Measurements from ENCODE around the gene COL6A3. TPM values are rescaled to one million over a fixed set of nuclear protein-coding genes. Genes with fewer than 3 reads are reported as not detected.

COL6A3 gene
- total RNA-seq, 6 experiments from 2014 or later, result 4.5 to 21.1 (median 8.8) TPM

DNA sequence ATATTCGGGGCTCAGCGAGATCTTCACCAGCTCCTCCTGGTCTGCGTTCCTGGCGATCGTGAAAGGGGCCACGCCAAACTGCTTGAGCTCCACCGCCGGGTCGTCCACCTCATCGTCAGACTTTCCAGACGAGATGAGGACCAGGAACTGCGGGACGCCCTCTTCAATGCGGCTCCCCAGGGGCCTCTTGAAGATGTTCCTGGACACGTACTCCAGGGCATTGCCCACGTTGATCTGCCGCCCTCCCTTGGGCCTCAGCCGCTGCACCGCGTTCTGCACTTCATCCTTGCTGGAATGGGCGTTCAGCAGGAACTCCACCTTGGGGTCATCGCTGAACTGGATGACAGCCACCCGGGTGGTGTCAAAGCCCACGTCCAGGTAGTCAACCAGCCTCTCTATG lies 42.1 kb downstream of the COL6A3 start:
- no peak for DNase-seq

DNA sequence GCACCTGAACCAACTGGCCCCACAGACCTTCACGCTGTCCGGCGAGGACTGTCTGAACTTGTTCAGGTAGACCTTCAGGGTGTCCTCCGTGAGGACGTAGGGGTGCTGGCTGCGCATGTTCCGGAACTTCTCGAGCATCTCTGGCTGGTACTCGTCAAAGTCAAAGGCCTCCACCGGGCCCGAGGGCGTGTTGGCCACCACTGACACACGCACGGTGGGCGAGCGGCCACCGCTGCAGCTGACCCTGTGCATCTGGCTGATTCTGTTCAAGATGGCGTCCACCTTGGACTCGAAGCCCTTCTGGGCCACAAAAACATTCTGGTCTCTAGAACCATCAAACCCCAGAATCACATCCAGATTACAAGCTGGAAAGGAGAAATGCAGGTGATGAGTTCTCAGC lies 48.3 kb downstream of the COL6A3 start:
- intact Hi-C loops (cut with DNase I), result no loop called here
- 69% methylated on average over 3 of the region's 19 CpGs for WGBS (ENCODE audit: insufficient coverage, low coverage, low lambda C conversion rate, missing lambda C conversion rate)
- H3K9me3 ChIP-seq, result no peaks in the 10 kb centered on the region
- DNase-seq (no peak), ATAC-seq (no peak)
- no peak overlapping the region for H3K4me3 ChIP-seq
- no peaks in the 10 kb centered on the region for H3K27me3 ChIP-seq
- H3K36me3 ChIP-seq, result no peaks in the 10 kb centered on the region
- no peaks in the 10 kb centered on the region for H3K4me1 ChIP-seq
- TF ChIP-seq POLR2A (IDR thresholded peaks at IDR 0.05), result no peak
- TF ChIP-seq, protein P1, sequence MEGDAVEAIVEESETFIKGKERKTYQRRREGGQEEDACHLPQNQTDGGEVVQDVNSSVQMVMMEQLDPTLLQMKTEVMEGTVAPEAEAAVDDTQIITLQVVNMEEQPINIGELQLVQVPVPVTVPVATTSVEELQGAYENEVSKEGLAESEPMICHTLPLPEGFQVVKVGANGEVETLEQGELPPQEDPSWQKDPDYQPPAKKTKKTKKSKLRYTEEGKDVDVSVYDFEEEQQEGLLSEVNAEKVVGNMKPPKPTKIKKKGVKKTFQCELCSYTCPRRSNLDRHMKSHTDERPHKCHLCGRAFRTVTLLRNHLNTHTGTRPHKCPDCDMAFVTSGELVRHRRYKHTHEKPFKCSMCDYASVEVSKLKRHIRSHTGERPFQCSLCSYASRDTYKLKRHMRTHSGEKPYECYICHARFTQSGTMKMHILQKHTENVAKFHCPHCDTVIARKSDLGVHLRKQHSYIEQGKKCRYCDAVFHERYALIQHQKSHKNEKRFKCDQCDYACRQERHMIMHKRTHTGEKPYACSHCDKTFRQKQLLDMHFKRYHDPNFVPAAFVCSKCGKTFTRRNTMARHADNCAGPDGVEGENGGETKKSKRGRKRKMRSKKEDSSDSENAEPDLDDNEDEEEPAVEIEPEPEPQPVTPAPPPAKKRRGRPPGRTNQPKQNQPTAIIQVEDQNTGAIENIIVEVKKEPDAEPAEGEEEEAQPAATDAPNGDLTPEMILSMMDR (IDR thresholded peaks at IDR 0.05), result no peak
- H3K27ac ChIP-seq, result no peak overlapping the region

More for the DNA sequence above, 42.1 kb downstream of the COL6A3 start:
- Histone ChIP-seq H3K36me3 (no peaks in the 10 kb centered on the region), H3K27me3 (no peaks in the 10 kb centered on the region), H3K27ac (no peak overlapping the region), H3K9me3 (no peaks in the 10 kb centered on the region), H3K4me3 (no peak overlapping the region), H3K4me1 (no peaks in the 10 kb centered on the region)
- no peak for ATAC-seq
- TF ChIP-seq, protein P1 (IDR thresholded peaks at IDR 0.05), result no peak
- TF ChIP-seq POLR2A (IDR thresholded peaks at IDR 0.05), result no peak
- WGBS (ENCODE audit: insufficient coverage, low coverage, low lambda C conversion rate, missing lambda C conversion rate), result 82% methylated on average over 10 of the region's 24 CpGs
- intact Hi-C loops (cut with DNase I), result no loop called here

DNA sequence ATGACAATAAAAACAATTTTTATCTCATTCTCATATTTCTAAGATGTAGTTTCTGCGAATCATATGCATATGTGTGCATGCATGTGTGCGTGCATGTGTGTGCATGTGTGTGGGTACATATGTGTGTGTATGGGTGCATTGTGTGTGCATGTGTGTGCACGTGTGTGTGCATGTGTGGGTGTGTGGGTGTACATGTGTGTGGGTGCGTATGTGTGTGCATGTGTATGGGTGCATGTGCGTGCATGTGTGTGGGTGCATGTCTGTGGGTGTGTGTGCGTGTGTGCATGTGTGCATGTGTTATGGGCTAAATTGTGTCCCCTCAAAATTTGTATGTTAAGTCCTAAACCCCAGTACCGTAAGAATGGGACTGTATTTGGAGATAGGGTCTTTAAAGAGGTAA lies 49.3 kb downstream of the COL6A3 start:
- TF ChIP-seq, protein P1 (IDR thresholded peaks at IDR 0.05), result no peak
- TF ChIP-seq POLR2A (IDR thresholded peaks at IDR 0.05), result no peak

DNA sequence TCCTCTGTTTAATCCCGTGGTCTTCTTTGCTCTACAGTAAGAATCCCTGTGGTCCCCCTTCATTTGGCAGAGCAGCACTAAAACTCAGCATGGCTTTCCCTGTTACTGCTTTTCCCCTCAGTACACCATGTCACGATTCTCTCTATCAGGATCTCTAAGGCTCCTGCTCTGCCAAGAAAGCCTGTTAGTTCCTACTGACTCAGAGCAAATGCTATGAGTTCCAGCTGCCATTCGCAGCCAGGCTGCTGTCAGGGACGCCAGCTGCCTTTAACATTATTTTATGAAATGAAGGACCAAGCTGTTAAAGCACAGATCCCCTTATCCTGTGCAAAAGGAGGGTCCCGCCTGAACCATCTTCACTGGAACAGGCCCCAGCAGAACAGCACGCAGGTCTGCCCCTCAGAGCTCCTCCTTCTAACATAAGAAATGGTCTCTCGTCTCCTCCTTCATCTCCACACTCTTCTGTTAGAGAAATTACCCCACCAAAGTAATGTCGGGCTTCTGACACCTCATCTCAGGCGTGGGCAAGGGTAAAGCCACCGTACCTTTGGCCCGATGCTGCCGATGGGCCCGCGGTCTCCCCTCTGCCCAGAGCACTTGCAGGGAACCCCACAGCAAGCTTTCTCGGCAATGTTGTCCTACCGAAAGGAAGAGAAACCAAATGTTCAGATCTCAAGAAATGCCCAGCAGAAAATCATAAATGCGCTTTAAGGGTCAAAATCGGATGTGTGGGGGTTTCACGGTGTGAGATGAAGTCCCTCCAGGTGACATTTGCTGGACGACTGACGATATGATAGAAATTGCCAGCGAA lies 52.6 kb downstream of the COL6A3 start:
- Histone ChIP-seq H3K9me3 (no peaks in the 10 kb centered on the region), H3K27ac (no peak overlapping the region), H3K4me1 (no peaks in the 10 kb centered on the region), H3K36me3 (no peaks in the 10 kb centered on the region), H3K4me3 (no peak overlapping the region), H3K27me3 (no peaks in the 10 kb centered on the region)
- 61% methylated on average over 16 of the region's 22 CpGs for WGBS (ENCODE audit: insufficient coverage, low coverage, low lambda C conversion rate, missing lambda C conversion rate)
- no peak for DNase-seq
- no peak for ATAC-seq
- intact Hi-C loops (cut with DNase I), result no loop called here
- no peak for TF ChIP-seq POLR2A (IDR thresholded peaks at IDR 0.05)
- TF ChIP-seq, protein P1 (IDR thresholded peaks at IDR 0.05), result no peak

More for the DNA sequence above, 49.3 kb downstream of the COL6A3 start:
- ATAC-seq, result no peak
- H3K27ac ChIP-seq, result no peak overlapping the region
- no peaks in the 10 kb centered on the region for H3K4me1 ChIP-seq
- intact Hi-C loops (cut with DNase I), result no loop called here
- WGBS (ENCODE audit: insufficient coverage, low coverage, low lambda C conversion rate, missing lambda C conversion rate), result 68% methylated on average over 6 of the region's 7 CpGs
- H3K36me3 ChIP-seq, result no peaks in the 10 kb centered on the region
- H3K4me3 ChIP-seq, result no peak overlapping the region
- DNase-seq, result no peak
- no peaks in the 10 kb centered on the region for H3K27me3 ChIP-seq
- no peaks in the 10 kb centered on the region for H3K9me3 ChIP-seq

All from right lobe of liver (tissue), 6 donors.